GM12875 (cell line): ENCODE data around the gene CLCNKB.
A peak's percentile ranks its signal among the peaks of the same experiment; 100 is the strongest.
"Not testable (repeated sequence)": the region's sequence is repeated elsewhere in the genome, so short reads cannot be mapped to it uniquely, and the experiment has no call there.

Experiments
- H3K4me3 ChIP-seq: one replicate; pipeline ENCODE4 v1.5.1; 2011; ENCODE audit warnings: low read depth, low read length, control low read depth
- TF ChIP-seq, protein P1 (sequence below): IDR thresholded peaks from 2 replicates; pipeline ENCODE4 v1.5.1; 2011; ENCODE audit warnings: low read depth, mild to moderate bottlenecking, control low read depth, inconsistent platforms, low read length, moderate library complexity, borderline replicate concordance; ENCODE audit not compliant: insufficient read depth

The CLCNKB gene

DNA sequence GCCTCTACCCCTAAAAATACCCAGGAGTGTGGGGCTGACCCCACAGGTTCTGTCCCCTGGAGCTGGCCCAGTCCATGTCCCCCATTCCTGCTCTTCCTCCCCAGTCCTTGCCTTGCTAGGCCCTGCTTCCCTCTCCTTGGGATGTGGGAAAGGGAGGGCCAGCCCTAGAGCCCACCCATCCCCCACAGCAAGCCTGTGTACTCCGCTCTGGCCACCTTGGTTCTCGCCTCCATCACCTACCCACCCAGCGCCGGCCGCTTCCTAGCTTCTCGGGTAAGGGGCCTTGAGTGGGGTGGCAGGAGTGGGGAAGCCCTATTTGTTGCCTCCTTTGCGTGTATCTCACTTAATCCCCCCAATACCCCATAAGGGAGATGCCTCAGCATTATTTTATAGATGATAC is 6.7 kb downstream of the CLCNKB start:
- no peak overlapping the region for H3K4me3 ChIP-seq
- TF ChIP-seq, protein P1, sequence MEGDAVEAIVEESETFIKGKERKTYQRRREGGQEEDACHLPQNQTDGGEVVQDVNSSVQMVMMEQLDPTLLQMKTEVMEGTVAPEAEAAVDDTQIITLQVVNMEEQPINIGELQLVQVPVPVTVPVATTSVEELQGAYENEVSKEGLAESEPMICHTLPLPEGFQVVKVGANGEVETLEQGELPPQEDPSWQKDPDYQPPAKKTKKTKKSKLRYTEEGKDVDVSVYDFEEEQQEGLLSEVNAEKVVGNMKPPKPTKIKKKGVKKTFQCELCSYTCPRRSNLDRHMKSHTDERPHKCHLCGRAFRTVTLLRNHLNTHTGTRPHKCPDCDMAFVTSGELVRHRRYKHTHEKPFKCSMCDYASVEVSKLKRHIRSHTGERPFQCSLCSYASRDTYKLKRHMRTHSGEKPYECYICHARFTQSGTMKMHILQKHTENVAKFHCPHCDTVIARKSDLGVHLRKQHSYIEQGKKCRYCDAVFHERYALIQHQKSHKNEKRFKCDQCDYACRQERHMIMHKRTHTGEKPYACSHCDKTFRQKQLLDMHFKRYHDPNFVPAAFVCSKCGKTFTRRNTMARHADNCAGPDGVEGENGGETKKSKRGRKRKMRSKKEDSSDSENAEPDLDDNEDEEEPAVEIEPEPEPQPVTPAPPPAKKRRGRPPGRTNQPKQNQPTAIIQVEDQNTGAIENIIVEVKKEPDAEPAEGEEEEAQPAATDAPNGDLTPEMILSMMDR = no peak

DNA sequence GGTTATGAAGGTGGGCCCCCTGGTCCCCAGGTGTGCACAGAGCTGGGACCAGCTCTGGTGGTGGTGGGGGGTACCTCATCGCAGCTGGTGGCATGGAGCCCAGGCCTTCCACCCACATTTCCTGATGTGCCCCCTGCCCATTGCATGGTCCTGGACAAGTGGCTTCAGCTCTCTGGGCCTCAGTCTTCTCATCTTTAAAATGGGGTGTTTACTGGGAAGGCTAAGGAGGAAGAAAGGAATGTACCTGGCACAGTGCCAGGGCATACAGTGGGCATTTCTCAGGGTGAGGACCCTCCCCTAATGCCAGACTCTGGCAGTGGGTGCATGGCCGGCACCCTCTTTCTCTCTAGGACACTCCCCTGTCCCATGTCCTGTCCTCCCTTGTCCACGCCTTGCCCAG is 7.5 kb downstream of the CLCNKB start:
- TF ChIP-seq, protein P1 = no peak

DNA sequence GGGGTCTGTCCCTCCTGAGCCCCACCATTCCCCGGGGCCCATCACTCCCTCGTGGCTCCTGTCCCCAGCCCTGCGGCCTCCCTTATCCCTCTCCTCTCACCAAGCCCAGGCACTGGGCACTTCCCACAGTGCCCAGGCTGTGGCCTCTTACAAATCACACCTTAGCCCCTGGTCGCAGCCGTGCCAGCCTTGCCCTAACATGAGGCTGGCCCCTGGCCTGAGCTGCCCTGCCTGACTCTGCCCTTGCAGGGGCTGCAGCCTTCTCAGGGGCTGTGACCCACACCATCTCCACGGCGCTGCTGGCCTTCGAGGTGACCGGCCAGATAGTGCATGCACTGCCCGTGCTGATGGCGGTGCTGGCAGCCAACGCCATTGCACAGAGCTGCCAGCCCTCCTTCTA is 8.4 kb downstream of the CLCNKB start:
- H3K4me3 ChIP-seq = not testable (repeated sequence)

More for the DNA sequence above, 7.5 kb downstream of the CLCNKB start:
- no peak overlapping the region for H3K4me3 ChIP-seq

DNA sequence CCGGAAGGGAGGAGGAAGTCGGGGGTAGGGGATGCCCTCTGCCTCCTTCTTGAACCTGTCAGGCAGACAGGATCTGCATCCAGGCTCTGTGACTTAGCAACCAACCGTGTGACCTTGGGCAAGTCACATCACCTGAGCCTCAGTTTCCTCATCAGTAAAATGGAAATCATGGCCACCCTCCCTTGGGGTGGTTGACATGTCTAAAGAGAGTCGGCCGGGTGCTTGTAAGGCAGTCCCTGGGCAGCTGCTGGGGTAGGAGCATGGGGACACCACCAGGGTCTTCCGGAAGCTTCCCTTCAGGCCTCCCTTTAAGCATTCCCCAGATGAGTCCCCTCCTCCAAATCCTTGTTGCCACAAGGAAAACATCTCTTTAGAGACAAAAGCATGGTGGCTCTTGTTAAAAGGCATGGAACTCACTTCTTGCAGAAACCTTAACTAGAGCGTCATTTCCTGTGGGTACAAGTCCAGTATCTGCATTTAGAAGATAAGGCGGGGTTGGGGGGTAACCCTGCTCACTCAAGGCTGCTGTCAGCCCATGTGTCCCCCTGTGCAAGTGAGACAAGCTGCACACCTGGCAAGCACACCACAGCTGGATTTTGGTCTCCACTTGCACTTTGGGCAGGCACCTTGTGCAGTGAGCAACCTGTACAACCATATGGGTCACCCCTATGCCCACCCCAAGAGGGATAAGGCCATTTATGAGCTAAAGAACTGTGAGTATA is 10.4 kb downstream of the CLCNKB start:
- no peak overlapping the region for H3K4me3 ChIP-seq
- TF ChIP-seq, protein P1 = no peak

DNA sequence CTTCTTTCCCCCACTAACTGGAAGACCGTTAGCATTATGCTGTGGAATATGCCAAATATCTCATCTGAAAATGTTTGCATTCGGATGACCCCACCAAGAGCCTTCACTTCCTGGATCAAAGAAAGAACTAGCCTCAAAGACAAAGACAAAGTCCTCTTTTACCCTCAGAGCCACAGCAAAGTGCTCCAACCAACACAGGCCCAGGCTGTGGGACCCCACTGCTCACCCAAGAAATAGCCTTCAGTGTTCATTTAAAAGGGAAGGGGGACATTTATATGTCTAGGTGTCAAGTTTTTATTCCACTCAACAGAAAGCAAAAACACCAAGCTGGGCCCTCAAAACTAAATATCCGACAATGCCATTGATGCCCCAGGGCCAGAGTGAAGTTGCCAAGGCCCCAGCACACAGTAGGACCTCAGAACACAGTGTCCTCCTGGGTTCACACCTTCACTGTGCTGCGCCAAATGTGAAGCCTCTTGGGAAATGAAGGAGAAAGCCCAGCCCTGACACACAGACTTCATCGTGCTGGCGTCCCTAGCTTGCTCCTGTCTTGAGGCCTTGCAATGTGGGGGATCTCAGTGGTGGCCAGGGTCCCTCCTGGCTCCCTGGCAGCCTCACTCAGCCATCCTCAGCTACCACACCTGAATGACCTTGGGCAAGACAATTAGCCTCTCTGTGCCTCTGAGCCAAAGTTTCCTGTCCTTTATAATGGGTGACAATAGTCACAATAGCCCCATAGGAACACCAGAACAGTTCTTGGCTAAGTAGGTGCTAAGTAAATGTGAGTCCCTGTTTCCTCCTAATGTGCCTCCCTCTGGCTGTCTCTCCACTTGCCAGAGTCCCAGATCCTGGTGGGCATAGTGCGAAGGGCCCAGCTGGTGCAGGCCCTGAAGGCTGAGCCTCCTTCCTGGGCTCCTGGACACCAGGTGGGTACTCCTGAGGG is 11.3 kb downstream of the CLCNKB start:
- TF ChIP-seq, protein P1 = no peak
- no peak overlapping the region for H3K4me3 ChIP-seq

DNA sequence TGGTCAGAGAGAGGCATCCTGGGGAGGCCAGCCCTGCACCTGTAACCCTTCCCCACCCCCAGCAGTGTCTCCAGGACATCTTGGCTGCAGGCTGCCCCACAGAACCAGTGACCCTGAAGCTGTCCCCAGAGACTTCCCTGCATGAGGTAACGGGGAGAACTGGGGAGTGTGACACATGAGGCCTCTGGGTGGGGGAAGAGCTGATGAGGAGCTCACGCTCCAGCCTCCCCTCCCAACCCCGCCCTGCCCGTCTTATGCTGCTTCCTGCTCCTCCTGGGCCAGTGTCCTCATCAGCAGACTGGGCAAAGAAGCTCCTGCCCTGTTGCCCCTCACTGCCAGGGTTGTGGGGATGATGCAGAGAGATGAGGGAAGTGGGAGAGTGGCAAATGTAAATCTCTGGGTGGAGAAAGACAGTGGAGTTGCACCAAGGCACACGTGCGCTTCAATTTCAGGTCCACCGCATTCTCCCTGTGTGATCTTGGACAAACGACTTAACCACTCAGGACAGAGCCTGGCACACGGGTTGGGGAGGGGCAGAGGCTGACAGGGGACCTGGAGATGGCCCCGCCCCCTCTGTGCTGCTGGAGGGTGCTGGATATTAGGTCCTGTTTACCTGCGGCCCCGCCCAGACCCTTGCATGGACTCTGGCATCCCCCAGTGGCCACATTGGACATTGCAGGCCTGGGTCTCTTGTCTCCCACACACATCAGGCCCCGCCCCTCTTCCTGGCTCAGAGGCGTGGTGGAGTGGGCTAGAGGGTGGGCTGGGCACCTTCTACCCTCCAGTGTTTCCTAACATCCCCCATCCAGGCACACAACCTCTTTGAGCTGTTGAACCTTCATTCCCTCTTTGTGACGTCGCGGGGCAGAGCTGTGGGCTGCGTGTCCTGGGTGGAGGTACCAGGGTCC is 12.3 kb downstream of the CLCNKB start:
- TF ChIP-seq, protein P1 = peak; percentile 99
- no peak overlapping the region for H3K4me3 ChIP-seq

DNA sequence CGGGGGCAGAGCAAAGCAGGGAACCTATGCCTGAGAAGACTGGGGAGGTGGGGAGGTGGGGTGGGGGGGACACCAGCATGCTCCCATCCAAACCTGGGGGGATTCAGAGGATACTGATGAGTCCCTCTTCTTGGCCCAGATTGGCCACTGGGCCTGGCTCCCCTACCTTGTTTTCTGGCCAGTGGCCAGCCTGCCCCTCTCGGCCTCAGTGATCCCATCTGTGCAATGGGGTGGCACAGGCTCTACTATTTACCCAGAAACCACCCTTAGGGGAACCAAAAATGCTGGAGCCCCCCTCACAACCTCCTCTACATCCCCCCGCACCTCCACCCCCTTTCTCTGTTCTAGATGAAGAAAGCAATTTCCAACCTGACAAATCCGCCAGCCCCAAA is 12.9 kb downstream of the CLCNKB start:
- not testable (repeated sequence) for H3K4me3 ChIP-seq

DNA sequence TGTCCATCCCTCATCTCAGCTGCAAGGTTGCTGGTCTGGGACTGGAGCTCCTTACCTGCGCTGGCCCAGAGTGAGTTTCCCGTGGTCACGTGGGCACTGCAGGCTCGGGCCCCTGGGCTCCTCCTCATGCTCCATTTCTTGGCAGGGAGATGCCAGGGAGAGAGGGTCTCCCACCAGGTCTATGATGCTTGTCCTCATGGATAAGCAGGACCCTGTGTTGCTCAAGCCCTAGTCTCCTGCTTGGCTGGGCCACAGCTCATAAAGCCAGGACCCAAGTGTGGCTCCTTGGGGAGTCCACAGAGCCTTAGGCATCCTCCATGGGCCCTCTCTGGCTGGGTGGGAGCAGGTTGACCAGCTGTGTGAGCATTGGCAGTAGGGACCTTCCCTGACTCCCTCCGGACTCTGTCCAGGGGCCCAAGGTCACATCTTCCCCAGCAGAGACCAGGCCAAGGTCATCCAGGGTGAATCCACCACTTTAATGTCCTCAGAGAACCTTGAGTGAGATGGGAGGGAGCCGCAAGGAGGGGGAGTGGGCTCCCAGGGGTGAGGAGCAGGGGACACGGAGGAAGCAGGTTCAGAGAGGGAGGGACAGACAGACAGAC is 13.8 kb downstream of the CLCNKB start:
- not testable (repeated sequence) for H3K4me3 ChIP-seq

DNA sequence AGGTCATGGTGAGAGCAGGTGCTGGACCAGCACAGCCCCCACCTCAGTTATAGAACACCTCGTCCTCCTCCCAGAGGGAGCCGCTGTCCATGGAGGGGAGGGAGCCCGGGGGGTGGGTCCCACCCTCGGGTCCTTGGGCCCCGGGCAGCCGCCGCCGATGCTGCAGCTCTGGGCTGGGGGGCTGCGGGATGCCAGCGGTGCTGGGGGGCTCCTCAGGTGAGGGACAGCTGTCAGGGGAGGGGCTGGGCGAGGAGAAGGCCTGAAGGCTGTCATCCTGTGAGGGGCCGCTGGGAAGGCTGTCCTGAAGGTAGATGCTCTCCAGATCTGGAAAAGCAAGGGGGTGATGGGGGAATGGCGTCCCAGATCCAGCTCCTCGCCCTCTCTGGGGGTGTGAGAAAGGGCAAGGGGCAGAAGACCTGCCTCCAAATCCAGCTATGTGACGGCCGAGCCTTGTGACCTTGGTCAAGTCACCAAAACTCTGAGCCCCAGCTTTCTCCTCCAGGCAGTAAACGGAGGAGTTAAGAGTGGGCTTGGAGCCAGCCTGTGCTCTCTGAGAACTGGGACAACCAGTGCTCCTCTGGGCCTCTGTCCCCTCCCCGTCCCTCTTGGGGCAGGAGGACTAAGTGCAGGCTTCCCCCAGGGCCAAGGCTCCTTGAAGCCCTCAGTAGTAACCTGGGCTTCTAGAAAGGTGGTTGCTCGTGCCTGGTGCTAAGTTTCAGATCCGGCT is 15.0 kb downstream of the CLCNKB start:
- H3K4me3 ChIP-seq = not testable (repeated sequence)
